ENCODE results near the gene CTNND2.

Gene CTNND2

GRCh38 chr5:11248966-11249365 is 655.3 kb downstream of the CTNND2 start:
- TF ChIP-seq EZH2phosphoT487 (IDR thresholded peaks at IDR 0.05; ENCODE audit: borderline replicate concordance, low read length): no peak
- no peak overlapping the region for H3K27ac ChIP-seq (ENCODE audit: low read depth, low read length)
- no peak overlapping the region for H3K4me2 ChIP-seq (ENCODE audit: low read length)
- no peaks in the 10 kb centered on the region for H3K9me3 ChIP-seq (ENCODE audit: control insufficient read depth, insufficient read depth, low read length)
- no peaks in the 10 kb centered on the region for H3F3A ChIP-seq (ENCODE audit: control insufficient read depth, insufficient read depth)
- no peaks in the 10 kb centered on the region for H3K9me2 ChIP-seq (replicated peaks; ENCODE audit: control insufficient read depth, low read length)
- no peaks in the 10 kb centered on the region for H3K79me2 ChIP-seq (ENCODE audit: control insufficient read depth, low read length)
- H4K20me1 ChIP-seq (ENCODE audit: control insufficient read depth, insufficient read depth, low read depth, low read length): no peaks in the 10 kb centered on the region
- H3K4me1 ChIP-seq (ENCODE audit: control insufficient read depth, low read length): no peaks in the 10 kb centered on the region
- no peaks in the 10 kb centered on the region for H3K27me3 ChIP-seq (ENCODE audit: control insufficient read depth, low read length)
- no peak overlapping the region for H3K4me3 ChIP-seq (ENCODE audit: low read length)
- H3K36me3 ChIP-seq (ENCODE audit: control insufficient read depth, low read length): no peaks in the 10 kb centered on the region

- TF ChIP-seq EZH2phosphoT487 (IDR thresholded peaks at IDR 0.05; ENCODE audit: borderline replicate concordance, low read length) (no peak), CTCF (IDR thresholded peaks at IDR 0.05; ENCODE audit: low read depth, low read length, poor library complexity, severe bottlenecking) (no peak)
- H3K27me3 ChIP-seq (ENCODE audit: control insufficient read depth, low read length): no peaks in the 10 kb centered on the region
- H3K9me2 ChIP-seq (replicated peaks; ENCODE audit: control insufficient read depth, low read length): no peaks in the 10 kb centered on the region
- H4K20me1 ChIP-seq (ENCODE audit: control insufficient read depth, insufficient read depth, low read depth, low read length): no peaks in the 10 kb centered on the region
- no peak overlapping the region for H3K27ac ChIP-seq (ENCODE audit: low read depth, low read length)
- H3K9me3 ChIP-seq (ENCODE audit: control insufficient read depth, insufficient read depth, low read length): no peaks in the 10 kb centered on the region
- H3K4me3 ChIP-seq (ENCODE audit: low read length): no peak overlapping the region
- H3K4me1 ChIP-seq (ENCODE audit: control insufficient read depth, low read length): no peaks in the 10 kb centered on the region
- no peaks in the 10 kb centered on the region for H3K79me2 ChIP-seq (ENCODE audit: control insufficient read depth, low read length)
- H3K36me3 ChIP-seq (ENCODE audit: control insufficient read depth, low read length): no peaks in the 10 kb centered on the region
- H3F3A ChIP-seq (ENCODE audit: control insufficient read depth, insufficient read depth): no peaks in the 10 kb centered on the region
- no peak overlapping the region for H3K4me2 ChIP-seq (ENCODE audit: low read length)
Measured at GRCh38 chr5:11247224-11247623, 657.0 kb downstream of the CTNND2 start.

GRCh38 chr5:11240293-11241190 is 663.7 kb downstream of the CTNND2 start:
- Histone ChIP-seq H3K4me3 (ENCODE audit: low read length) (no peak overlapping the region), H3K4me1 (ENCODE audit: control insufficient read depth, low read length) (no peaks in the 10 kb centered on the region), H3K27ac (ENCODE audit: low read depth, low read length) (no peak overlapping the region), H4K20me1 (ENCODE audit: control insufficient read depth, insufficient read depth, low read depth, low read length) (no peaks in the 10 kb centered on the region), H3K79me2 (ENCODE audit: control insufficient read depth, low read length) (no peaks in the 10 kb centered on the region), H3F3A (ENCODE audit: control insufficient read depth, insufficient read depth) (no peaks in the 10 kb centered on the region), H3K9me2 (replicated peaks; ENCODE audit: control insufficient read depth, low read length) (no peaks in the 10 kb centered on the region), H3K9me3 (ENCODE audit: control insufficient read depth, insufficient read depth, low read length) (peaks cover 7% of the 10 kb centered on the region; the same call in 1 of the 2 replicates), H3K4me2 (ENCODE audit: low read length) (no peak overlapping the region), H3K27me3 (ENCODE audit: control insufficient read depth, low read length) (no peaks in the 10 kb centered on the region), H3K36me3 (ENCODE audit: control insufficient read depth, low read length) (no peaks in the 10 kb centered on the region)
- TF ChIP-seq CTCF (IDR thresholded peaks at IDR 0.05; ENCODE audit: low read depth, low read length, poor library complexity, severe bottlenecking): no peak
- no peak for TF ChIP-seq EZH2phosphoT487 (IDR thresholded peaks at IDR 0.05; ENCODE audit: borderline replicate concordance, low read length)

All from DOHH2 (cell line).